Right lobe of liver (tissue), 4 donors: ENCODE results near the gene LRP10.

Experiments
- POLR2A ChIP-seq: fragments of 450-650 bp; IDR thresholded peaks from one replicate; pipeline ENCODE4 v1.6.1; 2017; ENCODE audit warnings: antibody characterized with exemption, mild to moderate bottlenecking
- TF ChIP-seq, protein P1 (sequence below), 4 donors: fragments of 200-600 bp in 3 of 4; fragments of 450-650 bp in 1 of 4; IDR thresholded peaks; one replicate each; pipeline versions ENCODE4 v1.5.1 to v1.8.0; 2016 to 2022; ENCODE audit warnings: antibody characterized with exemption in 4 of 4, mild to moderate bottlenecking in 2 of 4
- donor health status: DM: no; HTN: no; CAD: no.
- donor health status: DM: no; HTN: no; CAD: no.
- donor health status: DM: no; HTN: yes; CAD: no.

- TF ChIP-seq, protein P1, sequence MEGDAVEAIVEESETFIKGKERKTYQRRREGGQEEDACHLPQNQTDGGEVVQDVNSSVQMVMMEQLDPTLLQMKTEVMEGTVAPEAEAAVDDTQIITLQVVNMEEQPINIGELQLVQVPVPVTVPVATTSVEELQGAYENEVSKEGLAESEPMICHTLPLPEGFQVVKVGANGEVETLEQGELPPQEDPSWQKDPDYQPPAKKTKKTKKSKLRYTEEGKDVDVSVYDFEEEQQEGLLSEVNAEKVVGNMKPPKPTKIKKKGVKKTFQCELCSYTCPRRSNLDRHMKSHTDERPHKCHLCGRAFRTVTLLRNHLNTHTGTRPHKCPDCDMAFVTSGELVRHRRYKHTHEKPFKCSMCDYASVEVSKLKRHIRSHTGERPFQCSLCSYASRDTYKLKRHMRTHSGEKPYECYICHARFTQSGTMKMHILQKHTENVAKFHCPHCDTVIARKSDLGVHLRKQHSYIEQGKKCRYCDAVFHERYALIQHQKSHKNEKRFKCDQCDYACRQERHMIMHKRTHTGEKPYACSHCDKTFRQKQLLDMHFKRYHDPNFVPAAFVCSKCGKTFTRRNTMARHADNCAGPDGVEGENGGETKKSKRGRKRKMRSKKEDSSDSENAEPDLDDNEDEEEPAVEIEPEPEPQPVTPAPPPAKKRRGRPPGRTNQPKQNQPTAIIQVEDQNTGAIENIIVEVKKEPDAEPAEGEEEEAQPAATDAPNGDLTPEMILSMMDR (IDR thresholded peaks at IDR 0.05), result no peak
- no peak for TF ChIP-seq POLR2A
Observed at GRCh38 chr14:22920697-22921096, 49.2 kb downstream of the LRP10 start.
